Astrocyte of the cerebellum (primary cell): ENCODE measurements around the gene ASS1.

ENCODE experiments used
- DNase-seq: peaks from one replicate; pipeline ENCODE4 v3.0.0-alpha.2; 2011; ENCODE audit warnings: low read depth
- H3K4me3 ChIP-seq: 2 replicates; pipeline ENCODE4 v1.5.1; 2011; ENCODE audit warnings: mild to moderate bottlenecking, low read depth, low read length, moderate library complexity
- in situ Hi-C: cut with HindIII; loops from 2 replicates; pipeline ENCODE4 v1.10.0; 2017; ENCODE audit warnings: low sequenced_read_pairs
- TF ChIP-seq, protein P1 (sequence below): IDR thresholded peaks from 2 replicates; pipeline ENCODE4 v1.5.1; 2012; ENCODE audit warnings: low read length, low read depth, moderate library complexity, mild to moderate bottlenecking; ENCODE audit errors: missing control alignments

The ASS1 gene

DNA sequence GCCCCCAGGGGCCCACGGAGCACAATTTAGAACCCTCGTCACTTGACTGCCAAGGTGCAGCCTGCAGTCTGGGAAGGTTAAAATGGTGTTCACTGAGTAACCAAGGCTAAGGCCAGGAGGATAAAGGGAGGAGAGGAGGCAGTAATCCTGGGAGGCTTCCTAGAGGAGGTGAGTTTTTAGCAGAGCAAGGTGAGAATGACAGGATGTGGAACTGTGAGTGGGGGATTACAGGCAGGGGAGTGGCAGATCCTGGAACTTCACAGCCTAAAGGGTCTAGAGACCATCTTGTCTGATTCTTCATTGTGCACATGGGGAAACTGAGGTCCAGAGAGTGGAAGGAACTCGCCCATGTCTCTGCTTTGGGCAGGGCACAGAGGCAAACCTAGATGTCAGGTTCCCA lies 42.5 kb upstream of the ASS1 start:
- no peak for DNase-seq
- TF ChIP-seq, protein P1, sequence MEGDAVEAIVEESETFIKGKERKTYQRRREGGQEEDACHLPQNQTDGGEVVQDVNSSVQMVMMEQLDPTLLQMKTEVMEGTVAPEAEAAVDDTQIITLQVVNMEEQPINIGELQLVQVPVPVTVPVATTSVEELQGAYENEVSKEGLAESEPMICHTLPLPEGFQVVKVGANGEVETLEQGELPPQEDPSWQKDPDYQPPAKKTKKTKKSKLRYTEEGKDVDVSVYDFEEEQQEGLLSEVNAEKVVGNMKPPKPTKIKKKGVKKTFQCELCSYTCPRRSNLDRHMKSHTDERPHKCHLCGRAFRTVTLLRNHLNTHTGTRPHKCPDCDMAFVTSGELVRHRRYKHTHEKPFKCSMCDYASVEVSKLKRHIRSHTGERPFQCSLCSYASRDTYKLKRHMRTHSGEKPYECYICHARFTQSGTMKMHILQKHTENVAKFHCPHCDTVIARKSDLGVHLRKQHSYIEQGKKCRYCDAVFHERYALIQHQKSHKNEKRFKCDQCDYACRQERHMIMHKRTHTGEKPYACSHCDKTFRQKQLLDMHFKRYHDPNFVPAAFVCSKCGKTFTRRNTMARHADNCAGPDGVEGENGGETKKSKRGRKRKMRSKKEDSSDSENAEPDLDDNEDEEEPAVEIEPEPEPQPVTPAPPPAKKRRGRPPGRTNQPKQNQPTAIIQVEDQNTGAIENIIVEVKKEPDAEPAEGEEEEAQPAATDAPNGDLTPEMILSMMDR: no peak
- H3K4me3 ChIP-seq: no peak overlapping the region
- in situ Hi-C loops: no loop called here

DNA sequence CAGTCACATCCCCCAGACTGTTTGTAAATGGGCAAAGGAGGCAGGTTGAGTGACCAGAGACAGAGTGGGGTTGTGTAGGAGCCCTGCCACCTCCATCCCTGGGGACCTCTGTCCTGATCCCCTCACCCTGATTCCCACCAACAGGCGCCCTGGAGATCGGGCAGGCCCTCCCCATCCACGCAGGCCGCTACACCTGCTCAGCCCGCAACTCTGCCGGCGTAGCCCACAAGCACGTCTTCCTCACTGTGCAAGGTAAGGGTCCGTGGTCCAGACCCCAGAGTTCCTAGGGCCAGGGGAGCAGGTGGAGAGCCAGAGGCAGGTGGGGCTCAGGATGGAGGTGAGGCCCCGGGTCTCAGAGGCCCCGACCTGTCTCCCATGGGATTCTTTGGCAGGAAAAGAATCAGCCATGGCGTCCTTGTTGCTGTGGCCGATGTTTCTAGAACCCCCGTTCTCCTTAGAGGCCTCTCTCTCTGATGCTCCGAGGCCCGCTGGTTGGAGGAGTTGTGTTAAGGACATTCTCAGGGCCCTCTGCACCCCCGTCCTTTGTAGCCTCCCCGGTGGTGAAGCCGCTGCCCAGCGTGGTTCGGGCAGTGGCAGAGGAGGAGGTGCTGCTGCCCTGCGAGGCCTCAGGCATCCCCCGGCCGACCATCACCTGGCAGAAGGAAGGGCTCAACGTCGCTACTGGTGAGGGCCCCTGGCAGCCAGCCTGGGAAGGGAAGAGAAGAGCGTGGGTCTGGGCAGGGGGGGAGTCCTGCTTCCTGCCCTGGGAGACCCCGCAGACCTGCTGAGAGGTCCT lies 41.9 kb upstream of the ASS1 start:
- in situ Hi-C loops: no loop called here
- no peak for DNase-seq
- H3K4me3 ChIP-seq: no peak overlapping the region
- TF ChIP-seq, protein P1: no peak

DNA sequence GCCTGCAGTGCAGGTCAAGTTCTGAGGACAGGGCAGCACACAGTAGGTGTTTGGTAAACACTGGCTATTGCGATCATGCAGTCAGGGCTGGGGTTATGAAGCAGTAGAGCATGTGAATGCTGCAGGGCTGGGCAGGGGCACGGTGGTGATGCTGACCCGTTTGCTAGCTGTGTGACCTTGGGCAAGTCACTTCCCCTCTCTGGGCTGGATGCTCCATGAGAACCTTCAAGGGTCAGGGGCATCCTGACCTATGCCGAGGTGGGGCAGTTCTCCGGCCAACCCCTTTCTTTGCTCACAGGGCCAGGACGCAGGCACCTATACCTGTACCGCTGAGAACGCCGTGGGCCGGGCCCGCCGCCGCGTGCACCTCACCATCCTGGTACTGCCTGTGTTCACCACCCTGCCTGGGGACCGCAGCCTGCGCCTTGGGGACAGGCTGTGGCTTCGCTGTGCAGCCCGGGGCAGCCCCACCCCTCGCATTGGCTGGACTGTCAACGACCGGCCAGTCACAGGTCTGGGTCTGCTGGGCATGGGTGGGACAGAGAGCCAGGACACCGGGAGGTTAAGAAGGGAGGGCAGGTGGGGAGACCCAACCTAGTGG lies 39.0 kb upstream of the ASS1 start:
- TF ChIP-seq, protein P1: no peak
- in situ Hi-C loops: no loop called here
- H3K4me3 ChIP-seq: no peak overlapping the region
- no peak for DNase-seq

DNA sequence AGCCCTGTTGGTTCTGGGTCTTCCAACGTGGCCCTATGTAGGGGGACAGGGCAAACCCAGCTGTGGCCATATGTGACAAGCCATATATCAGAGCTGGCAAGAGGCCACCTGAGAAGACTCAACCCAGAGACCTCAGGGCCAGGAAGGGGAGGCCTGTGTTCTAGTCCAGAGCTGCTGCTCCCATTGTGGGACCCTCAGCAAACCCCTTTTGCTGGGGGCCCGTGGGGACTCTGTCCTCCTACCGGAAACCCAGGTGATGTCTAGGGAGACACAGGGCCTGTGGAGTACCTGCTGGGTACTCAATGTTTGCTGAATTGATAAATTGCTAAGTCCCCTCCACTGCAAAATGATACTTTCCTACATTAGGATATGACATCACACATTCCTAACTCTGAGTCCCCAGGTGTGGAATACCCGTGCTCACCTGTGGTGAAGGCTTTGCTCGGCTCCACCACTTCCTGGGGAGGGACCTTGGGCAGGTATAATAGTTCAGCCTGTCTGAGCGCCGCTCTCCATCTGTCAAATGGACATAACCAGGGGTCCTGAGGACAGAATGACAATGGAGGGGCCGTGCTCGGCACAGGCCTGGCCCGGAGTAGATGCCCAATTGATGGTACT lies 38.4 kb upstream of the ASS1 start:
- H3K4me3 ChIP-seq: no peak overlapping the region
- no peak for DNase-seq
- TF ChIP-seq, protein P1: no peak
- in situ Hi-C loops: no loop called here

DNA sequence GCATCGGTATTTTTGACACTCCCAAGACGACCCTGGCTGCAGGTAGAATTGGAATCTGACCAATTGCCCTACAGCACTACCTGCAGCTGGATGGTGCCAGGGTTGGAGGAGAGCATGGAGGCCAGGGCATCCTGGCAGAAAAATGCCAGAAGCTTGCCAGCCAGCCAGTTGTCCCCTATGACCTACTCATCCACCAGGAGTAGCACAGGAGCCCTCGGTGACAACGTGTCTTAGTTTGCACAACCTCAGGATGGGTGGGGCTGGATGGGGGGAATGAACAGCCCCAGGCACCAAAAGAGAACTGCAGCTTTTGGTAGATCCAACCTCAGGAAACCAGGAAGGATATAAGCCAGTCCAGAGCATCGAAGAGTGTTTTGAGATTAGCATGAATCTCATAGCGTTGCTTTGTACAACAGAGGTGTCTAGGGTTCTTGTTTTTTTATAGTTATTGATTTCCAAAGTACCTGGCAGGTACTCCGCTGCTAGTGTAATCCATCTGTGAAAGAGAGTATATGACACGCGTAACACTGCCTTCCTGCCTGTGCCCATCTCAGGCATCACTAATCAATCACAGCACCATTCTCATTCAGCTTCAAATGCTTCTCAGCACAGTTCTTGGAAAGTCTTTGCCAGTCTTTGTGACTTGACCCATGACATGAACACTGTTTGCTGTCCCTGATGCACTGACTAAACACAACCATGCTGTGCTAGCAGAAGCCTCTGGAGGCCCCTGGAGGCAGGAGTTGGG lies 36.7 kb upstream of the ASS1 start:
- in situ Hi-C loops: no loop called here
- H3K4me3 ChIP-seq: no peak overlapping the region
- DNase-seq: no peak
- TF ChIP-seq, protein P1: no peak

DNA sequence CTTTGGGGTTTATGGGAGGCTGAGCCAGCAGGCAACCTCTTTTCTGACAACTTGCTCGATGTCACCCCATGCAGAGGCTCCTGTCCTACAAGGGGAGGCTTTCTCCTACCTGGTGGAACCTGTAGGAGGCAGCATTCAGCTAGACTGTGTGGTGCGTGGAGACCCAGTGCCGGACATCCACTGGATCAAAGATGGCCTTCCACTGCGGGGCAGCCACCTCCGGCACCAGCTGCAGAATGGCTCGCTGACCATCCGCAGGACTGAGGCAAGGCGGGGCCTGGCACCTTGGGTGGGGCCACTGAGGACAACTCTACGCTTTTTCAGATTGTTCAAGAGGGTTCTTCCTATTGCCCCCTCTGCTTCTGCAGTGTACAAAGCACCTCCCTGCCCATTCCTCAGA lies 36.1 kb upstream of the ASS1 start:
- in situ Hi-C loops: no loop called here
- TF ChIP-seq, protein P1: no peak
- no peak for DNase-seq
- no peak overlapping the region for H3K4me3 ChIP-seq
